K562 (cell line): Measurements from ENCODE around the gene ACKR2. TPM values are rescaled to one million over a fixed set of nuclear protein-coding genes. Genes with fewer than 3 reads are reported as not detected.

Experiments
- ATAC-seq: fragments of 200-7000 bp; cut with Tn5 transposase; 3 replicates; pipeline ENCODE4 v1.9.1; 2020; ENCODE audit warnings: moderate library complexity
- BruUV-seq: library from RNA; stranded (reverse); fragments of 400-500 nt; replicated peaks from 2 replicates; lab custom pipeline; 2021; lab: Mats Ljungman, UMichigan
- CTCF ChIA-PET: fragments of 300-600 bp; formaldehyde crosslinking; extraction: SDS; loops from one replicate; lab custom pipeline; 2021; ENCODE audit warnings: low intra/inter-chr PET ratio; lab: Yijun Ruan, JAX
- POLR2A ChIA-PET: fragments of 300-600, 350-650 bp; sonication (Branson Sonifier 250); formaldehyde crosslinking; extraction: SDS; loops from one replicate; lab custom pipeline; 2021; ENCODE audit warnings: antibody characterized with exemption, inconsistent platforms; lab: Yijun Ruan, JAX
- DNase-seq, 4 experiments: peaks; one replicate each; pipeline versions ENCODE4 v3.0.0 to v3.0.0-alpha.2; 2011 to 2018; ENCODE audit warnings: low spot score in 3 of 4, mixed read lengths in 3 of 4; ENCODE audit errors: extremely low read depth in 1 of 4
- FAIRE-seq: peaks from 2 replicates; lab custom pipeline; 2011; peaks lifted over from hg19 to GRCh38; lab: Jason Lieb, UNC
- H2AFZ ChIP-seq: 2 replicates; pipeline ENCODE4 v1.6.0; 2011; ENCODE audit warnings: low read depth, low read length, control low read depth, inconsistent platforms
- H3K27ac ChIP-seq: fragments of 200-600 bp; 3 replicates; pipeline ENCODE4 v1.8.0; 2011; ENCODE audit warnings: low read depth, mild to moderate bottlenecking, control low read depth, inconsistent platforms, low read length, moderate library complexity, mixed read lengths; ENCODE audit errors: extremely low read depth
- H3K27me3 ChIP-seq, 2 experiments: fragments of 300-600 bp in 1 of 2; 2 replicates in 1 of 2; 3 replicates in 1 of 2; pipeline versions ENCODE4 v1.6.0 to v1.8.0; 2011; ENCODE audit warnings: inconsistent platforms in 2 of 2, low read length in 2 of 2, mild to moderate bottlenecking in 1 of 2, mixed read lengths in 1 of 2, moderate library complexity in 1 of 2; ENCODE audit not compliant: control insufficient read depth in 2 of 2, insufficient read depth in 2 of 2
- H3K36me3 ChIP-seq: fragments of 300-600 bp; 3 replicates; pipeline ENCODE4 v1.8.0; 2011; ENCODE audit warnings: mild to moderate bottlenecking, low read length, inconsistent platforms; ENCODE audit not compliant: control insufficient read depth, insufficient read depth
- H3K4me1 ChIP-seq, 2 experiments: fragments of 200-600 bp in 1 of 2; replicated peaks in 1 of 2; 2 replicates in 1 of 2; 3 replicates in 1 of 2; pipeline versions ENCODE4 v1.5.1 to v1.8.0; 2011; ENCODE audit warnings: inconsistent platforms in 2 of 2, low read length in 2 of 2, mild to moderate bottlenecking in 1 of 2, mixed read lengths in 1 of 2, moderate library complexity in 1 of 2; ENCODE audit not compliant: control insufficient read depth in 2 of 2, insufficient read depth in 2 of 2
- H3K4me2 ChIP-seq: 2 replicates; pipeline ENCODE4 v1.6.1; 2011; ENCODE audit warnings: low read length, control low read depth, inconsistent platforms, mixed read lengths; ENCODE audit not compliant: insufficient read depth
- H3K4me3 ChIP-seq: fragments of 200-600 bp; sonication (generic), shearing (Covaris generic); 2 replicates; pipeline ENCODE4 v1.5.1; 2016; ENCODE audit warnings: control low read depth, inconsistent platforms
- H3K79me2 ChIP-seq: fragments of 200-600 bp; 3 replicates; pipeline ENCODE4 v1.8.0; 2011; ENCODE audit warnings: low read length, inconsistent platforms; ENCODE audit not compliant: control insufficient read depth, insufficient read depth
- H3K9ac ChIP-seq, 2 experiments: 2 replicates each; pipeline versions ENCODE4 v1.6.0 to v1.6.1; 2011; ENCODE audit warnings: low read depth in 2 of 2, low read length in 2 of 2, control low read depth in 1 of 2, inconsistent platforms in 1 of 2, mild to moderate bottlenecking in 1 of 2, mixed read lengths in 1 of 2; ENCODE audit not compliant: insufficient read depth in 1 of 2
- H3K9me1 ChIP-seq: one replicate; pipeline ENCODE4 v1.6.0; 2011; ENCODE audit warnings: inconsistent platforms, mild to moderate bottlenecking, low read length, moderate library complexity; ENCODE audit not compliant: control insufficient read depth, insufficient read depth
- H3K9me3 ChIP-seq: replicated peaks from 2 replicates; pipeline ENCODE4 v1.5.1; 2011; ENCODE audit warnings: low read depth, low read length, inconsistent platforms; ENCODE audit not compliant: control insufficient read depth, insufficient read depth
- H4K20me1 ChIP-seq: replicated peaks from 2 replicates; pipeline ENCODE4 v1.6.1; 2011; ENCODE audit warnings: low read length, inconsistent platforms, mixed read lengths; ENCODE audit not compliant: control insufficient read depth, insufficient read depth
- NCOA2 ChIP-seq, 2 experiments: fragments of 450-650 bp; IDR thresholded peaks; 2 replicates each; pipeline ENCODE4 v1.6.1; 2018; ENCODE audit warnings: mild to moderate bottlenecking in 2 of 2, moderate library complexity in 1 of 2; ENCODE audit not compliant: partially characterized antibody in 2 of 2
- NUFIP1 ChIP-seq: fragments of 450-650 bp; IDR thresholded peaks from 2 replicates; pipeline ENCODE4 v1.6.1; 2018; ENCODE audit not compliant: partially characterized antibody
- PHTF2 ChIP-seq: fragments of 250-450 bp; sonication (Bioruptor Pico); IDR thresholded peaks from 2 replicates; pipeline ENCODE4 v1.5.0; 2021; ENCODE audit warnings: mild to moderate bottlenecking
- POLR2G ChIP-seq: fragments of 200-400 bp; formaldehyde crosslinking; IDR thresholded peaks from 2 replicates; pipeline ENCODE4 v1.6.1; 2017; ENCODE audit warnings: low read depth, mild to moderate bottlenecking, antibody characterized with exemption, low read length, moderate library complexity
- RHOXF2B ChIP-seq: fragments of 250-450 bp; sonication (Bioruptor Pico); conservative IDR thresholded peaks from 2 replicates; pipeline ENCODE4 v1.5.1; 2021
- SLC30A9 ChIP-seq: fragments of 250-450 bp; sonication (Bioruptor Pico); IDR thresholded peaks from 2 replicates; pipeline ENCODE4 v1.8.0; 2022; ENCODE audit warnings: mild to moderate bottlenecking, moderate library complexity
- SMARCA4 ChIP-seq: fragments of 450-650 bp; IDR thresholded peaks from 2 replicates; pipeline ENCODE4 v1.6.1; 2016
- SNRNP70 ChIP-seq: fragments of 200-400 bp; formaldehyde crosslinking; optimal IDR thresholded peaks from 2 replicates; pipeline ENCODE3; 2017; ENCODE audit warnings: low read depth, low read length
- SP1 ChIP-seq: sonication (generic); formaldehyde crosslinking; IDR thresholded peaks from 2 replicates; pipeline ENCODE4 v1.8.1; 2022; ENCODE audit warnings: mild to moderate bottlenecking, missing genetic modification reagents
- STAG1 ChIP-seq: sonication (generic); formaldehyde crosslinking; IDR thresholded peaks from 2 replicates; pipeline ENCODE4 v1.5.0; 2020; ENCODE audit warnings: missing genetic modification reagents, borderline replicate concordance
- TSC22D4 ChIP-seq: fragments of 450-650 bp; IDR thresholded peaks from 2 replicates; pipeline ENCODE4 v1.6.1; 2016; ENCODE audit warnings: missing genetic modification characterization, missing biosample characterization, control low read depth
- ZNF232 ChIP-seq: sonication (generic); formaldehyde crosslinking; IDR thresholded peaks from 2 replicates; pipeline ENCODE4 v1.8.0; 2022; ENCODE audit warnings: mild to moderate bottlenecking, missing genetic modification reagents
- ZNF347 ChIP-seq: fragments of 450-650 bp; formaldehyde crosslinking; IDR thresholded peaks from 2 replicates; pipeline ENCODE4 v1.4.0; 2020; ENCODE audit warnings: low read depth, mild to moderate bottlenecking, moderate library complexity
- ZNF551 ChIP-seq: fragments of 250-450 bp; sonication (Bioruptor Pico); IDR thresholded peaks from 2 replicates; pipeline ENCODE4 v1.5.0; 2021; ENCODE audit warnings: mild to moderate bottlenecking, moderate library complexity
- WGBS: fragments of 100-300 bp; shearing (Covaris generic); methylation state at CpG from one replicate; pipeline ENCODE4 v1.1.6; 2016; ENCODE audit warnings: low coverage, mixed read lengths; ENCODE audit not compliant: insufficient coverage; ENCODE audit errors: missing lambda C conversion rate; 5-methylcytosine and 5-hydroxymethylcytosine counted together
- in situ Hi-C: fragments of 300-500 bp; cut with MboI; formaldehyde crosslinking; loops from 4 replicates; pipeline ENCODE4 v1.15.0; 2018; ENCODE audit warnings: inconsistent platforms, mixed read lengths
- intact Hi-C: fragments of 100-400 bp; cut with micrococcal nuclease; formaldehyde crosslinking; loops from 2 replicates; pipeline ENCODE4 v1.14.2; 2022
- polyA plus RNA-seq, 8 experiments: library from polyadenylated mRNA; depleted of rRNA in 4 of 8; stranded (reverse) in 5 of 8; unstranded in 3 of 8; fragments of >200 nt; fragmentation: Nextera tagmentation in 2 of 8; fragmentation: Illumina TruSeq in 1 of 8; extraction: Ambion mirVana in 2 of 8; extraction: Trizol in 1 of 8; gene quantifications; 2 replicates each; pipeline versions ENCODE4 v1.2.1 to v1.2.3, GENCODE V29; 2011 to 2014; ENCODE audit warnings: inconsistent platforms in 1 of 8, missing spikeins in 1 of 8
- total RNA-seq, 7 experiments: library from RNA; depleted of rRNA in 6 of 7; stranded (reverse); fragments of >200 nt in 6 of 7; fragmentation: Illumina TruSeq in 2 of 7; extraction: Trizol in 2 of 7; gene quantifications; 2 replicates each; pipeline versions ENCODE4 v1.2.1 to v1.2.3, GENCODE V29; 2011 to 2021; ENCODE audit warnings: low replicate concordance in 1 of 7
- TF ChIP-seq, protein P1 (sequence below): IDR thresholded peaks from 2 replicates; pipeline ENCODE4 v1.6.1; 2011; ENCODE audit warnings: borderline replicate concordance, low read depth, mild to moderate bottlenecking, moderate library complexity, low read length; ENCODE audit not compliant: insufficient read depth, poor library complexity, severe bottlenecking
- TF ChIP-seq, protein P2 (sequence below): fragments of 450-650 bp; formaldehyde crosslinking; IDR thresholded peaks from 2 replicates; pipeline ENCODE4 v1.4.0; 2020; ENCODE audit warnings: mild to moderate bottlenecking, moderate library complexity
- TF ChIP-seq, protein P3 (sequence below): fragments of 250-450 bp; sonication (Bioruptor Pico); IDR thresholded peaks from 2 replicates; pipeline ENCODE4 v1.5.0; 2022; ENCODE audit warnings: mild to moderate bottlenecking

The ACKR2 gene
- total and polyA plus RNA-seq, 9 of the 15 experiments (the other 6 are each of a cell fraction or from before 2014, with no cell fraction given) = 0.03 to 0.69 (median 0.25) TPM; not detected in 1

DNA sequence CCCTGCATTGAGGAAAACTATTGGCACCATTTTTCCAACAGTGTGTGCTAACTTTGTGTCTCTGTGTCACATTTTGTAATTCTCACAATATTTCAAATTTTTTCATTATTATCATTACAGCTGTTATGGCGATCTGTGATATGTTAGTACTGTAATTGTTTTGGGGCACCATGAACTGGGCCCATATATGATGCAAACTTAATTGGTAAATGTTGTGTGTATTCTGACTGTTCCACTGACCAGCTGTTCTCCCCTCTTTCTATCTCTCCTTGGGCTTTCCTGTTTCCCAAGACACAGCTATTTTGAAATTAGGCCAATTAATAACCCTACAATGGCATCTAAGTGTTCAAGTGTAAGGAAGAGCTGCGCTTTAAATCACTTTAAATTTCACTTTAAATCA, 68.6 kb downstream of the ACKR2 start:
- BruUV-seq = no TSS peak
- H4K20me1 ChIP-seq = no peaks in the 10 kb centered on the region
- CTCF ChIA-PET = no interaction called here
- H3K9me3 ChIP-seq = no peaks in the 10 kb centered on the region
- H3K9ac ChIP-seq = no peak overlapping the region
- H3K79me2 ChIP-seq = no peaks in the 10 kb centered on the region
- no peak overlapping the region for H3K4me3 ChIP-seq
- intact Hi-C loops = no loop called here
- H3K27ac ChIP-seq = no peak overlapping the region
- H3K4me2 ChIP-seq = no peak overlapping the region
- no peaks in the 10 kb centered on the region for H3K36me3 ChIP-seq
- POLR2A ChIA-PET = interaction anchor here (0.5 to 2.2 kb wide), 4 partner anchors 8 to 1533 kb away, joined by 3 to 12 read pairs (median 4); no protein-coding TSS in a partner anchor
- H2AFZ ChIP-seq = no peak overlapping the region
- in situ Hi-C loops = loop anchor here (5.0 kb wide), 1 partner anchor 96 kb away; no protein-coding TSS in a partner anchor
- DNase-seq (no peak), FAIRE-seq (no peak), ATAC-seq (no peak)
- 0% methylated on average over 2 of the region's 2 CpGs for WGBS
- peaks cover 2% of the 10 kb centered on the region for H3K9me1 ChIP-seq
- H3K27me3 ChIP-seq = peaks cover 23 to 39% of the 10 kb centered on the region in 2 experiments
- H3K4me1 ChIP-seq = peaks cover 0 to 12% of the 10 kb centered on the region in 2 experiments; a peak in 3 of 5 replicates
- TF ChIP-seq SLC30A9 (CRISPR knock-in tag) (no peak), NCOA2 (IDR thresholded peaks at IDR 0.05; ENCODE audit: partially characterized antibody in 2 of 2) (no peak), TSC22D4 (no peak), POLR2G (no peak), ZNF551 (CRISPR knock-in tag) (no peak), SP1 (CRISPR knock-in tag) (no peak), SNRNP70 (no peak), ZNF347 (CRISPR knock-in tag) (no peak), PHTF2 (CRISPR knock-in tag) (no peak), ZNF232 (CRISPR knock-in tag) (no peak), NUFIP1 (no peak), RHOXF2B (CRISPR knock-in tag) (no peak), STAG1 (CRISPR knock-in tag) (no peak), SMARCA4 (no peak)
- TF ChIP-seq, protein P1, sequence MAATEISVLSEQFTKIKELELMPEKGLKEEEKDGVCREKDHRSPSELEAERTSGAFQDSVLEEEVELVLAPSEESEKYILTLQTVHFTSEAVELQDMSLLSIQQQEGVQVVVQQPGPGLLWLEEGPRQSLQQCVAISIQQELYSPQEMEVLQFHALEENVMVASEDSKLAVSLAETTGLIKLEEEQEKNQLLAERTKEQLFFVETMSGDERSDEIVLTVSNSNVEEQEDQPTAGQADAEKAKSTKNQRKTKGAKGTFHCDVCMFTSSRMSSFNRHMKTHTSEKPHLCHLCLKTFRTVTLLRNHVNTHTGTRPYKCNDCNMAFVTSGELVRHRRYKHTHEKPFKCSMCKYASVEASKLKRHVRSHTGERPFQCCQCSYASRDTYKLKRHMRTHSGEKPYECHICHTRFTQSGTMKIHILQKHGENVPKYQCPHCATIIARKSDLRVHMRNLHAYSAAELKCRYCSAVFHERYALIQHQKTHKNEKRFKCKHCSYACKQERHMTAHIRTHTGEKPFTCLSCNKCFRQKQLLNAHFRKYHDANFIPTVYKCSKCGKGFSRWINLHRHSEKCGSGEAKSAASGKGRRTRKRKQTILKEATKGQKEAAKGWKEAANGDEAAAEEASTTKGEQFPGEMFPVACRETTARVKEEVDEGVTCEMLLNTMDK = no peak
- TF ChIP-seq, protein P2, sequence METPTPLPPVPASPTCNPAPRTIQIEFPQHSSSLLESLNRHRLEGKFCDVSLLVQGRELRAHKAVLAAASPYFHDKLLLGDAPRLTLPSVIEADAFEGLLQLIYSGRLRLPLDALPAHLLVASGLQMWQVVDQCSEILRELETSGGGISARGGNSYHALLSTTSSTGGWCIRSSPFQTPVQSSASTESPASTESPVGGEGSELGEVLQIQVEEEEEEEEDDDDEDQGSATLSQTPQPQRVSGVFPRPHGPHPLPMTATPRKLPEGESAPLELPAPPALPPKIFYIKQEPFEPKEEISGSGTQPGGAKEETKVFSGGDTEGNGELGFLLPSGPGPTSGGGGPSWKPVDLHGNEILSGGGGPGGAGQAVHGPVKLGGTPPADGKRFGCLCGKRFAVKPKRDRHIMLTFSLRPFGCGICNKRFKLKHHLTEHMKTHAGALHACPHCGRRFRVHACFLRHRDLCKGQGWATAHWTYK = no peak
- TF ChIP-seq, protein P3, sequence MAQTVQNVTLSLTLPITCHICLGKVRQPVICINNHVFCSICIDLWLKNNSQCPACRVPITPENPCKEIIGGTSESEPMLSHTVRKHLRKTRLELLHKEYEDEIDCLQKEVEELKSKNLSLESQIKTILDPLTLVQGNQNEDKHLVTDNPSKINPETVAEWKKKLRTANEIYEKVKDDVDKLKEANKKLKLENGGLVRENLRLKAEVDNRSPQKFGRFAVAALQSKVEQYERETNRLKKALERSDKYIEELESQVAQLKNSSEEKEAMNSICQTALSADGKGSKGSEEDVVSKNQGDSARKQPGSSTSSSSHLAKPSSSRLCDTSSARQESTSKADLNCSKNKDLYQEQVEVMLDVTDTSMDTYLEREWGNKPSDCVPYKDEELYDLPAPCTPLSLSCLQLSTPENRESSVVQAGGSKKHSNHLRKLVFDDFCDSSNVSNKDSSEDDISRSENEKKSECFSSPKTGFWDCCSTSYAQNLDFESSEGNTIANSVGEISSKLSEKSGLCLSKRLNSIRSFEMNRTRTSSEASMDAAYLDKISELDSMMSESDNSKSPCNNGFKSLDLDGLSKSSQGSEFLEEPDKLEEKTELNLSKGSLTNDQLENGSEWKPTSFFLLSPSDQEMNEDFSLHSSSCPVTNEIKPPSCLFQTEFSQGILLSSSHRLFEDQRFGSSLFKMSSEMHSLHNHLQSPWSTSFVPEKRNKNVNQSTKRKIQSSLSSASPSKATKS (CRISPR knock-in tag) = no peak
